Measurements from ENCODE around the gene LGR6.
A peak's percentile ranks its signal among the peaks of the same experiment; 100 is the strongest.

GRCh38 chr1:202184750-202185460 lies 8.7 kb upstream of the LGR6 start:
- TF ChIP-seq, protein P1, sequence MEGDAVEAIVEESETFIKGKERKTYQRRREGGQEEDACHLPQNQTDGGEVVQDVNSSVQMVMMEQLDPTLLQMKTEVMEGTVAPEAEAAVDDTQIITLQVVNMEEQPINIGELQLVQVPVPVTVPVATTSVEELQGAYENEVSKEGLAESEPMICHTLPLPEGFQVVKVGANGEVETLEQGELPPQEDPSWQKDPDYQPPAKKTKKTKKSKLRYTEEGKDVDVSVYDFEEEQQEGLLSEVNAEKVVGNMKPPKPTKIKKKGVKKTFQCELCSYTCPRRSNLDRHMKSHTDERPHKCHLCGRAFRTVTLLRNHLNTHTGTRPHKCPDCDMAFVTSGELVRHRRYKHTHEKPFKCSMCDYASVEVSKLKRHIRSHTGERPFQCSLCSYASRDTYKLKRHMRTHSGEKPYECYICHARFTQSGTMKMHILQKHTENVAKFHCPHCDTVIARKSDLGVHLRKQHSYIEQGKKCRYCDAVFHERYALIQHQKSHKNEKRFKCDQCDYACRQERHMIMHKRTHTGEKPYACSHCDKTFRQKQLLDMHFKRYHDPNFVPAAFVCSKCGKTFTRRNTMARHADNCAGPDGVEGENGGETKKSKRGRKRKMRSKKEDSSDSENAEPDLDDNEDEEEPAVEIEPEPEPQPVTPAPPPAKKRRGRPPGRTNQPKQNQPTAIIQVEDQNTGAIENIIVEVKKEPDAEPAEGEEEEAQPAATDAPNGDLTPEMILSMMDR (IDR thresholded peaks at IDR 0.05; ENCODE audit: poor library complexity, severe bottlenecking) = peak; percentile 81
- TF ChIP-seq, protein P2, sequence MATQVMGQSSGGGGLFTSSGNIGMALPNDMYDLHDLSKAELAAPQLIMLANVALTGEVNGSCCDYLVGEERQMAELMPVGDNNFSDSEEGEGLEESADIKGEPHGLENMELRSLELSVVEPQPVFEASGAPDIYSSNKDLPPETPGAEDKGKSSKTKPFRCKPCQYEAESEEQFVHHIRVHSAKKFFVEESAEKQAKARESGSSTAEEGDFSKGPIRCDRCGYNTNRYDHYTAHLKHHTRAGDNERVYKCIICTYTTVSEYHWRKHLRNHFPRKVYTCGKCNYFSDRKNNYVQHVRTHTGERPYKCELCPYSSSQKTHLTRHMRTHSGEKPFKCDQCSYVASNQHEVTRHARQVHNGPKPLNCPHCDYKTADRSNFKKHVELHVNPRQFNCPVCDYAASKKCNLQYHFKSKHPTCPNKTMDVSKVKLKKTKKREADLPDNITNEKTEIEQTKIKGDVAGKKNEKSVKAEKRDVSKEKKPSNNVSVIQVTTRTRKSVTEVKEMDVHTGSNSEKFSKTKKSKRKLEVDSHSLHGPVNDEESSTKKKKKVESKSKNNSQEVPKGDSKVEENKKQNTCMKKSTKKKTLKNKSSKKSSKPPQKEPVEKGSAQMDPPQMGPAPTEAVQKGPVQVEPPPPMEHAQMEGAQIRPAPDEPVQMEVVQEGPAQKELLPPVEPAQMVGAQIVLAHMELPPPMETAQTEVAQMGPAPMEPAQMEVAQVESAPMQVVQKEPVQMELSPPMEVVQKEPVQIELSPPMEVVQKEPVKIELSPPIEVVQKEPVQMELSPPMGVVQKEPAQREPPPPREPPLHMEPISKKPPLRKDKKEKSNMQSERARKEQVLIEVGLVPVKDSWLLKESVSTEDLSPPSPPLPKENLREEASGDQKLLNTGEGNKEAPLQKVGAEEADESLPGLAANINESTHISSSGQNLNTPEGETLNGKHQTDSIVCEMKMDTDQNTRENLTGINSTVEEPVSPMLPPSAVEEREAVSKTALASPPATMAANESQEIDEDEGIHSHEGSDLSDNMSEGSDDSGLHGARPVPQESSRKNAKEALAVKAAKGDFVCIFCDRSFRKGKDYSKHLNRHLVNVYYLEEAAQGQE (IDR thresholded peaks at IDR 0.05; ENCODE audit: borderline replicate concordance) = no peak
- TF ChIP-seq EZH2 (IDR thresholded peaks at IDR 0.05; ENCODE audit: borderline replicate concordance, insufficient read depth, low read length, poor library complexity, severe bottlenecking) = no peak
- no peak for TF ChIP-seq EP300 (conservative IDR thresholded peaks at IDR 0.05; ENCODE audit: poor library complexity, severe bottlenecking)
- no peak for TF ChIP-seq MXI1 (conservative IDR thresholded peaks at IDR 0.05; ENCODE audit: poor library complexity, severe bottlenecking)
- no peak for TF ChIP-seq TAF1 (IDR thresholded peaks at IDR 0.05; ENCODE audit: low read depth)
- TF ChIP-seq POLR2AphosphoS5 (IDR thresholded peaks at IDR 0.05) = no peak
